Epithelial cell of proximal tubule (primary cell): ENCODE measurements around the gene PLXNA1. TPM values are rescaled to one million over a fixed set of nuclear protein-coding genes. Genes with fewer than 3 reads are reported as not detected.

Source experiments
- DNase-seq: peaks from one replicate; pipeline ENCODE4 v3.0.0-alpha.2; 2011; ENCODE audit warnings: low read depth
- H3K4me3 ChIP-seq: 2 replicates; pipeline ENCODE4 v1.5.1; 2011; ENCODE audit warnings: low read depth, mild to moderate bottlenecking, low read length
- total RNA-seq: library from RNA; depleted of rRNA; stranded (reverse); fragments of >200 nt; gene quantifications from 2 replicates; pipeline ENCODE4 v1.2.3, GENCODE V29; 2015
- TF ChIP-seq, protein P1 (sequence below): conservative IDR thresholded peaks from 2 replicates; pipeline ENCODE4 v1.5.1; 2012; ENCODE audit warnings: low read depth, mild to moderate bottlenecking, low read length

The PLXNA1 gene
- total RNA-seq, 1 donor from 2014 or later: 35.5 TPM

- TF ChIP-seq, protein P1, sequence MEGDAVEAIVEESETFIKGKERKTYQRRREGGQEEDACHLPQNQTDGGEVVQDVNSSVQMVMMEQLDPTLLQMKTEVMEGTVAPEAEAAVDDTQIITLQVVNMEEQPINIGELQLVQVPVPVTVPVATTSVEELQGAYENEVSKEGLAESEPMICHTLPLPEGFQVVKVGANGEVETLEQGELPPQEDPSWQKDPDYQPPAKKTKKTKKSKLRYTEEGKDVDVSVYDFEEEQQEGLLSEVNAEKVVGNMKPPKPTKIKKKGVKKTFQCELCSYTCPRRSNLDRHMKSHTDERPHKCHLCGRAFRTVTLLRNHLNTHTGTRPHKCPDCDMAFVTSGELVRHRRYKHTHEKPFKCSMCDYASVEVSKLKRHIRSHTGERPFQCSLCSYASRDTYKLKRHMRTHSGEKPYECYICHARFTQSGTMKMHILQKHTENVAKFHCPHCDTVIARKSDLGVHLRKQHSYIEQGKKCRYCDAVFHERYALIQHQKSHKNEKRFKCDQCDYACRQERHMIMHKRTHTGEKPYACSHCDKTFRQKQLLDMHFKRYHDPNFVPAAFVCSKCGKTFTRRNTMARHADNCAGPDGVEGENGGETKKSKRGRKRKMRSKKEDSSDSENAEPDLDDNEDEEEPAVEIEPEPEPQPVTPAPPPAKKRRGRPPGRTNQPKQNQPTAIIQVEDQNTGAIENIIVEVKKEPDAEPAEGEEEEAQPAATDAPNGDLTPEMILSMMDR: no peak
- no peak overlapping the region for H3K4me3 ChIP-seq
- DNase-seq: no peak
Observed at GRCh38 chr3:126980266-126980811, 2.6 kb upstream of the PLXNA1 start.

DNA sequence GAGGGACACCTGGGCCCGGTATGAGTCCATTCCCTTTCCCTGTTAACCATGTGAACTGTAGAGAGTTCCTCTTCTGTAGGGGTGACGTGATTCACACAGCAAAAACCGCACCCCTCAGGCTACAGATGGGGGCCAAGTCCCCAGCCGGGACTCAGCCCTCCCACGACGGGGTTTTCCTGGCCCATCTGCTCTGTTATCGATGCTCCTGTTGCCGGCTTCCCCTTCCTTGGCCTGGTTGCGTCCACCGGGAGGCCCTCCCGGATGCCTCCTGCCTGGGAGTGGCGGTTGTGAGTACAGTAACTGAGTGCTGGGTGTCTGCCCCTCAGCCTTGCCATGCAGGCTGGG is 817 bp upstream of the PLXNA1 start:
- peak overlapping the region; percentile 61 for H3K4me3 ChIP-seq
- TF ChIP-seq, protein P1: no peak
- DNase-seq: no peak

DNA sequence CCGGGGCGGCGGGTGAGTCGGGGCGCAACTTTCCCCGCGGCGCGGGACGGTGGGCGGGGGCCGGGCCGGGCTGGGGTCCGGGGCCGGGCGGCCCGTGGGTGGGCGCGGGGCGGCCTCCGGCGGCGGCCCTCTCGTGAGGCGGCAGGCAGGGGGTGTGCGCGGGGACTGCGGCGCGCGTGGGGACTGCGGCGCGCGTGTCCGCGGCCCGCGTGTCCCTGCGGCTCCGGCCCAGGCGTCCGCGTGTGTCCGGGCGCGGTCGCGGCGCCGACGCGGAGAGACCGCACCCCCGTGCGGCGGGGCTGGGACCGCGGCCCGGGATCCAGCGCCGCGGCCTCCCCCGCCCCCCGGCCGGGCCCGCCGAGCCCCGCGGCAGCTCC is 349 bp downstream of the PLXNA1 start:
- H3K4me3 ChIP-seq: peak overlapping the region; percentile 67
- no peak for DNase-seq
- TF ChIP-seq, protein P1: no peak

DNA sequence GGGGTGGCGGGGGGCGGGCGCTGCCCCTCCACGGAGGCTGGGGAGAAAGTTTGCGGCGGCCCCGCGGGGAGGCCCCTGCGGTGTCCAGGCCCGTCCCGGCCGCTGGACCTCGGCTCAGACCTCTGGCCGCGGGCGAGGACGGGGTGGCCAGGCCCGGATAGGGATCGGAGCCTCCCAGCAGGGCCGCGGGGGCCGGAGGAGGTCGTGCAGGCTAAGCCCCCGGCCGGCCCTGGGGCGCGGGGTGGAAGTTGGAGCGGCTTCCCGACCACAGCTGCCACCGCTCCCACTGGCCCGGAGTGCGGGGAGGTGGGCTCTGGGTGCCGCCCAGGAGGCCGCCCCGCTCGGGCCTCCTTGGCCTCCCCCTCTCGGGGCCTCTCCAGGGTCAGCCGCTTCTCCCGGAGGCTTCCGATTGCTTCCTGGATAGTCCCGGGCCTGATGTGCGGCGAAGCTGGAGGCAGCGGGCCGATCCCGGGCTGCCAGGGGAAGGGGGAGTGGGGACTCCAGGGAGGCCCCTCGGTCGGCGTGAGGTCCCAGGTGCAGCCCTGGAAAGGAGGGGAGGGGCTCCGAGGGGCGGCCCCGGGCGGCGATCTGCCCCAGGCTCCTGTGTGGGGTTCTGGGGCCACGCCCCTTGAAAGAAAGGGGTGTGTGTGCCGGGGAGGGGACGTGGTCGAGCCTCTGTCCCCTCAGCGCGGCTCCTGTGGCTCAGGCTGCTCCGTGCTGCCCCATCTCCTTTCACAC is 907 bp downstream of the PLXNA1 start:
- DNase-seq: no peak
- peak overlapping the region; percentile 67 for H3K4me3 ChIP-seq
- TF ChIP-seq, protein P1: no peak

- peak overlapping the region; percentile 67 for H3K4me3 ChIP-seq
- DNase-seq: no peak
- TF ChIP-seq, protein P1: no peak
Observed at GRCh38 chr3:126984391-126985131, 1.6 kb downstream of the PLXNA1 start.

- TF ChIP-seq, protein P1: no peak
- no peak for DNase-seq
- no peak overlapping the region for H3K4me3 ChIP-seq
Observed at GRCh38 chr3:126985132-126985985, 2.4 kb downstream of the PLXNA1 start.
